Stimulated activated CD8-positive, alpha-beta memory T cell treated with anti-CD3 and anti-CD28 coated beads, Interleukin-7, amount 100 ng/mL, for 24 hours (primary cell): ENCODE data around the gene CUEDC2.
A peak's percentile ranks its signal among the peaks of the same experiment; 100 is the strongest.

Source experiments
- DNase-seq: peaks from one replicate; pipeline ENCODE4 v3.0.0-alpha.2; 2020; ENCODE audit warnings: low read depth

The CUEDC2 gene

DNA sequence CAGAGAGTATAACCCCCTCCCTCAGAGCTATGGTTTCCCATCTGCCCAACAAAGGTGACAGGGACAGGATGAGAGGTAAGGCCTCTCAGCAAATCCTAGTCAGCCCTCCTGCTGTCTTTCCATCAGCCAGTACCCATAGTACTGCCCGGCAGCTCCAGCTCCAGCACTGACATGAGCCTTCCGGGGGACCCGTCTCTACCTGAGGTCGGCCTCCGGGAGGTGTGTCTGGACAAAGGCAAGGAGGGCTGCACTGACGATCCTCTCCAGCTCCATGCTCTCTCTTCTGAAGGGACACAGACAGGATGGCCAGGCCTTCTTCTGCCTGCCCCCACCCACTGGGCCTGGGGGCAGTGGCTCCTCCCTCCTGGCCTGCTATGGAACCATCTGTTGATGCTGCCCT is 7.5 kb downstream of the CUEDC2 start:
- no peak for DNase-seq

DNA sequence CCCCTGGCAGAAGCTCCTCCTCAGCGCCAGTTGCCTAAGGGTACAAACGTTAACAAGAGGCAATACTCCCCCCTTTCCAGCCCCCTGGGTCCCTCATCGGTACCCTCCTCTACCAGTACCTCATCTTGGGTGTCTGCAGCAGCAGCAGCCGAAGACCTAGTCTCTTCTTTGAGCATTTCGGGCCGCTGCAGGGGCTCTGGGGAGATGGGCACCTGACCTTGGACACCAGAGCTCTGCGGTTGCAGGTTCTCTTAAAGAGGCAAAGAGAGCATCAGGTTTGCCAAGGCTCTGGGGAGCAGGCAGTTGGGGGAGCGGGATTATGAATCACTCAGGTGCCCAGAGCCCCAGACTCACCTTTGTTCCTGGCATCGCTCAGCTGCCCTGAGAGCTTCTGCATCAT is 8.2 kb downstream of the CUEDC2 start:
- no peak for DNase-seq

DNA sequence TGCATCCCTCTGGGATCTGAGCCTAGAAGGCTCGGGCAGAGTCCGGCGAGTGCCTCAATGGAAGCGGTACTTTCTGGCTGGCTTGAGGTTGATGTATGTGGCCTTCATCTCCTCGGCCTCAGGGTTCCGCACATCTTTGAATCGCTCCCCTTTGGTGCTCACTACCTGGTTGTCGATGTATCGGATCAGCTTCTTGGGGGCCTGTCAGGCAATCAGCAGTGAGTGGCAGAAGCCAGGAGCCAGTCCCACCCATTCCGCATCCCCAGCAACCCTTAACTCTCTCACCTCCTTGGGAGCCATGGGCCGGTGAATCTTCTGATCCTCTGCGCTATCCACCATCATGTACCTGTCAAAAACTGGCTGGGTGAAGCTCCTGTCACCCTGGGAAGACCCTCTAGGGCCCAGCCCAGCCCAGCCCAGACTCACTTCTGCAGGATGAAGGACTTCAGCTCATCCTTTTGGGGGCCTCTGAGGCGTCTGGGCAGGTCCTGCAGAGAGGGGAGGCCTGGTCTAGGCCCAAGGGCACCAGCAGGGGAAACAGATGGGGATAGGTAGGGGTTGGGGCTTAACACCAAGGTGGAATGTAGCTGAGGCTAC is 8.9 kb downstream of the CUEDC2 start:
- no peak for DNase-seq

DNA sequence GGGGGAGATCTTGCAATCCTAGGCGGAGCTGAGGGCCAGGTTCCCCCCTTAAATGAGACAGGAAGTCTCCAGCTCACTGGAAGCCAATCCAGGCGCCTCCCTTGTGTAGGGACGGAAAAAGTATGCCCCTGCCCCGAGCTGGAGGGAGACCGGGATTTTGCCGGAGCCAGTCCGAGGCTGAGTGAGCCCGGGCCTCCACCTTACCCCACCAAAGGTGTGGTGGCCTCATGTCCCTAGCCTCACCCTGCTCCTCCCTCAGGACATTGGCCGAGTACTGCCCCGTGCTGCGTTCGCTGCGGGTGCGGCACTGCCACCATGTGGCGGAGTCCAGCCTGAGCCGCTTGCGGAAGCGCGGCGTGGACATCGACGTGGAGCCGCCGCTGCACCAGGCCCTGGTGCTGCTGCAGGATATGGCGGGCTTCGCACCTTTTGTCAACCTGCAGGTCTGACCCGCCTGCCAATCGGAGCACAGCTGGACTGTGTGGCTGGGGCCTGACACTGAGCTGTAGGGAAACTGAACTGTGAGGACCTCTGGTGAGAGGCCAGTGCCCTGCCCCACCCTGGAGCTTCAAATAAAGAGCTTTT is 9.7 kb downstream of the CUEDC2 start:
- no peak for DNase-seq

DNA sequence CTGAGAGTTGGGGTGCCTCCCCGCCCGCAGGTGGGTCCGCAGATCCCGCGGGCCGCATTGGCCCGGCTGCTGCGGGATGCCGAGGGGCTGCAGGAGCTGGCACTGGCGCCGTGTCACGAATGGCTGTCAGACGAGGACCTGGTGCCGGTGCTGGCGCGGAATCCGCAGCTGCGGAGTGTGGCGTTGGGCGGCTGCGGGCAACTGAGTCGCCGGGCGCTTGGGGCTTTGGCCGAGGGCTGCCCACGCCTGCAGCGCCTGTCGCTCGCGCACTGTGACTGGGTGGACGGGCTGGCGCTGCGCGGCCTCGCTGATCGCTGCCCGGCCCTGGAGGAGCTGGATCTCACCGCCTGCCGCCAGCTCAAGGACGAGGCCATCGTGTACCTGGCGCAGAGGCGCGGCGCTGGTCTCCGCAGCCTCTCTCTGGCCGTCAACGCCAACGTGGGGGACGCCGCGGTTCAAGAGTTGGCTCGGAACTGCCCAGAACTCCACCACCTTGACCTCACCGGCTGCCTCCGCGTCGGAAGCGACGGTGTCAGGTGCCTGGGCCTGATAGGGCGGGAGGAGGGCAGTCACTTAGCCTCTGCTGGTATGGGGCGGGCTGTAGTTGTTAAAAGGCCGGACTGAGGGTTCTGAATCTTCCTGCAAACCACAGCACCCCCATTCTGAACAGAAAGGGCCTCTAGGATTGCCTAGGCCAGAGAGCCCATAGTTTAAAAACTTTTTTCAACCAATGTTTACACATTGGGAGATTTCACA is 10.4 kb downstream of the CUEDC2 start:
- DNase-seq: no peak

DNA sequence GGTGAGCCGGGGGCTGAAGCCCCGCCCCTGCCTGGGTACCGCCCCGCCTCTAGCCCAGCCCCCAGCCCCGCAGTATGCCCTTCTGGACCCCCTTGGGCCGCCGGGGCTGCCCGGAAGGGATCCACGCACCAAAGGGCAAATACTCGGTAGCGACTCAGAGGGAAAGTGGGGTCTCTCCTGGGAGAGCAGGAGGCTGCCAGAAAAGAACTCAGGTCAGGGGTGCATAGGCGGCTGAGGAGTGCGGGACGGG is 10.9 kb downstream of the CUEDC2 start:
- DNase-seq: no peak

DNA sequence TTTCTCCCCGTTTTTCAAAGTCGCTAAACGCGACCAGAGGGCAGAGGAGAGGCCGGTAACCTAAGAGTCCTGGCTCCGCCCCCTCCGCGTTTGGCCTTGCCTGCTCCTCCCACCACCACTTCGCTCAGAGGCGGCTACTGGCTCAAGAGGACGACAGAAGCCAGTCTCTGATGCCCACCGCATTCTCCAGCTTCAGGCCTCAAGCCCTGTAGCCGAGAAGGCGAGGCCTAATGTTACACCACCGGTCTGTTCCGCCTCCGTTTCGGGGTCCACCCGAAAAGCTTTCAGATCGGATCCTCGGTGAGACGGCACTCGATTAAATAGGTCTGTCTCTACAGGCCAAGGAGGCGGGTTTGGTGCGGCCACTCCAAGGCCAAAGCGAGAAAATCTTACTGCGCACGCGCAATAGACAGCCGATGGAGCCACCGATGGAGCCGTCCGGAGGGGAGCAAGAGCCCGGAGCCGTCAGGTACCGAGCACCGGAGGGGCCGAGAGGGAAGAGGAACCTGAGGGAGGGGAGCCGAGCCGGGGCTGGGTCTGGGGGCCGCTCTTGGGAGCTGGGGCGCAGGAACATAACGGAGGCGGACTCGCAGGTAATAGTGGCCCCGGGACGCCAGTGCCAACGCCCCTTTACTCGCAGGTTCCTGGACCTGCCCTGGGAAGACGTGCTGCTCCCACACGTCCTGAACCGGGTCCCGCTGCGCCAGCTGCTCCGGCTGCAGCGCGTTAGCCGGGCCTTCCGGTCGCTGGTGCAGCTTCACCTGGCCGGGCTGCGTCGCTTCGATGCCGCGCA is 11.5 kb downstream of the CUEDC2 start, which contains the start of gene FBXL15:
Gene FBXL15, plus strand, starts transcription at position 123 of the 793 bp plus-strand sequence. Its CDS starts 294 bp downstream, at position 417.
- DNase-seq: peak; percentile 95

DNA sequence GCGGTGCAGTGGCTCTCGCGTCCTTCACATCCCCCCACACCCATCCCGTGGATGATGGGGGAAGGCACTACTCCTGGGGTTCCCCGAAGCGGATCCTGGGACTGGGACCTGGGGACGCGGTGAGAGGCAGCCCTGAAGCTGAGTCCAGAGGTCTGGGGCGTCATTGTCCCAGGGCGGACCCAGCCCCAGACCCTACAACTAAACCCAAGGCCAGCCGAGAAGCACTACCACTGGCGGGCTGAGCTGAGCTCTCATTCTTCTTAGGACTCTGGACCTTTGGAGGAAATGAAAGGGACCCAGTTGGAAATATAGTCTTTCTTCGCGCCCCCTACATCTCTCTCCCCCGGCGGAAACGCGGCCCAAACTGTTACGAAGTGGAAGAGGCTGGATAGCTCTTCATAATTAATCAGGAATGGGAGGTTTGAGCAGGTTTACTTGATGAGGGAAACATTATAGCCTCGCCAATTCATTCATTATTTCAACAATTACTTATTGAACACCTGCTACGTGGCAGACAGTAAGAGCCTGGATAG is 12.1 kb downstream of the CUEDC2 start:
- no peak for DNase-seq

DNA sequence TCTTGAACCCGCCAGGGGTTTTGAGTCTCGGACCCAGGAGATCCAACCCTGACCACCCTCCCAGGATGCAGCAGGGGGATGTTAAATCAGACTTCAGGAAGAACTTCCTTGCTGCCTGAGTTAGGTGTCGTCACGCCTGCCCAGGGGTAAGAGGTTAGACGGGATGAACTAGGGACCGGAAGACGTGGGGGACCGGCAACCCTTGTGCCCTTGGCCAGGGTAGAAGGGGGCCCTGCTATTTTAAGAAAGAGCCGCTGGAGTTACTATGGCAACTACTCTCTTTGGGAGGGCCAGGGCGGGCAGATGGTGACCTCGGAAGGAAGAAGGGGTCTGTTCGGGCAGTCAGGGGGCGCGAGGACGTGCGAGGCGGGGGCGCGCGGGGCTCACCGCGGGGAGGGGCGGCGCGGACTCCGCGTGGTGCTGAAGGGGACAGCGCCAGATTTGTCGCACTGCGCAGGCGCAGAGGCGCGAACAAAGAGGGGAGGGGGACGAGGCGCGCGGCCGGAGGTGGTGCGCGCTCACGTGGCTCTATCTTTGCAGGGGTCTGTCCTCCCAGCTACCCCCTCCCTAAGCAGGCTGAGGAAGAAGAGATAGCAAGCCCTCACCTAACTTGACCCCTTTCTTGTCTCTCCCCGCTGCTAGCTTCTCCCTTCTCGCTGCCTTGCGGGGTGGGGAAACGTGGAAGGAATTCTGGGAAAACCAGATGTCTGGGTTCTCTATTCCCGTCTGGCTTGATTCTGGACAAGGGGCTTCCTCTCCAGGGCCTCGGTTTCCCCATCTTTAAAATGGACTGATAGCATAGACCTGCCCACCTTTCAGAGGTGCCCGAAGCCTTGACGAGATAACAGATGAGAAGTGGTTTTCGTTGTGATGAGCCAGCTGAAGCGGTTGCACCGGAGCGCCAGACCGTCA is 12.8 kb downstream of the CUEDC2 start:
- DNase-seq: no peak

DNA sequence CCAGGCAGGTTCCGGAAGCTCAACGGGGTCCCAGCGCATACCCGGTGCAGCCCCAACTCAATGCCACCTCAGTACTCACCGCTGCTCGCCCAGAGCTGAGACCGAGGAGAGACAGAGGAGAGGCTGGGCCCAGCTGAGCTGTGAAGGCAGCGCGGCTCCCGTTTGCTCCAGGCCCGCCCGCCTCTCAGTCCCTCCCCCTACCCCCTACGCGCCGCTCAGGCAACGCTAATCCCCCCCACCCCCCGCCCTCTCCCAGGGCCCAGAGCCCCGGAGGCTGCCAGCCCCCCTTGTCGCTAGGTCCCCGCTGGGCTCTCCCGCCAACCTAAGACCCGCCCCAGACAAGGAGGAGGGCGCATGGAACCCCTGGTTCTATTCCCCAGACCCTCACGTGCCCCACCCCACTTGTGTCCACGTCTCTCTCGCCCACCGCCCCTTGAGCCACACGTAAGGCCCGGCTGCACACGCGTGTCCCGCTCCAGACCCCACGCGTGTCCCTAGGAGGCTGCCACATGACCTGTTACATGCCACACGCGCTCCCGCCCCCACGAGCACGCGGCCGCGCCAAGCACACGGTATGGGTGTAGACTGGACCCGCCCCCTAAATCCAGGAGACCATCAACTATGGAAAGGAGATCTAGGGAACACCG is 13.6 kb downstream of the CUEDC2 start, which contains the start of gene PSD:
Gene PSD, minus strand, starts transcription at position 164 of the 647 bp plus-strand sequence. CDS start 1,747 bp downstream, outside the sequence.
- DNase-seq: no peak

DNA sequence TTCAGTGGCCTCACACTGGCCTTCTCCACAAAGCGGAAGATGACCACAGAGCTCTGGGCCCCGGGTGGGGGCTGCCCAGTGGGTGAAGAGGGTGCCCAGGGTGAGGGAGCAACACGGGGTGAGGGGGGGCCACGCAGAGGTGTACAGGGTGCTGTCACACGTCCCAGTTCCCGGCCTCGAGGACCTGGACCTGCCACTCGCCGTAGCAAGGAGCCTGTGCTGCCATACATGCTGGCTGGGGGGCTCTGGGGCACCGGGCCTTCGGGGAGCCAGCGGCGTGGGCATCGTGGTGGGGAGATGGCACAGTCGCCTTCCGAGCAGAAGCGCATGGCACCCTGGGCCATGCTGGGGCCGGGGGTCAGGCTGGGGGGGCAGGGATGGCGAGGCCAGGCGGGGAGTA is 15.7 kb downstream of the CUEDC2 start:
- no peak for DNase-seq

DNA sequence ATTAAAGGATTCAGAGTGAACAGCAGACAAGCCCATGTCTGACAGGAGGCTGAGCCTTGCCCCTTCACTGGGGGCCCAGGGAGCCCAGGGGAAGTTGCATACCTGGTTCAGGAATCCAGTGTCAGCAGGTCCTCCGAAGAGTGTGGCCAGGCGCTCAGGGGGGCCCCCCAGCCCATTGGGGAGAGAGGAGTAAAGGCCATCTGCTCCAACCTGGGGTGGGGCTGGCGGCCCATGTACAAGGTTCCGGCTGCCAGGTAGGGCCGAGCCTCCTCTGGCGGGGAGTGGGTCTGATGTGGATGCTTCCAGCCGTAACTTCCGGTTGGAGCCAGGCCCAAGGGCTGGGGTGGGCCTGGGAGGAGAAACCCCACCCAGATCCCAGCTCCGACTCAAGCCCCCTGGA is 16.1 kb downstream of the CUEDC2 start:
- no peak for DNase-seq

DNA sequence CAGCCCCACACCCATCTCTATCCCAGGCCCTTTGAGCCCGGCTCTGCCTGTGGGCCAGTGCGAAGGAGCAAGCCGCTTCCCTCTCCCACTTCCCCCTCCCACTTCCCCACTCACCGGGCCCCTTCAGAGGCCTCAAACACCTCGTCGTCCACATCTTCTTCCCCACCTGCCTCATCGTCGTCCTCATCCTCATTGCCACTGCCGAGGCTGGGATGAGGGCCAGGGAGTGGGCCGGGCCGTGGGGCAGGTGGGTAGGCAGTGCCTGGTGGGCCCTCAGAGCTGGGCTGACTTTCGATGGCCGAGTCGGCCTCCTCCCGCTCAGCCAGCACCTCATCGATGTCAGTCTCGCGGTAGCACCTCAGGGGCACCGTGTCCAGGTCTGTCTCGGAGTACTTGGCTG is 17.6 kb downstream of the CUEDC2 start:
- no peak for DNase-seq

DNA sequence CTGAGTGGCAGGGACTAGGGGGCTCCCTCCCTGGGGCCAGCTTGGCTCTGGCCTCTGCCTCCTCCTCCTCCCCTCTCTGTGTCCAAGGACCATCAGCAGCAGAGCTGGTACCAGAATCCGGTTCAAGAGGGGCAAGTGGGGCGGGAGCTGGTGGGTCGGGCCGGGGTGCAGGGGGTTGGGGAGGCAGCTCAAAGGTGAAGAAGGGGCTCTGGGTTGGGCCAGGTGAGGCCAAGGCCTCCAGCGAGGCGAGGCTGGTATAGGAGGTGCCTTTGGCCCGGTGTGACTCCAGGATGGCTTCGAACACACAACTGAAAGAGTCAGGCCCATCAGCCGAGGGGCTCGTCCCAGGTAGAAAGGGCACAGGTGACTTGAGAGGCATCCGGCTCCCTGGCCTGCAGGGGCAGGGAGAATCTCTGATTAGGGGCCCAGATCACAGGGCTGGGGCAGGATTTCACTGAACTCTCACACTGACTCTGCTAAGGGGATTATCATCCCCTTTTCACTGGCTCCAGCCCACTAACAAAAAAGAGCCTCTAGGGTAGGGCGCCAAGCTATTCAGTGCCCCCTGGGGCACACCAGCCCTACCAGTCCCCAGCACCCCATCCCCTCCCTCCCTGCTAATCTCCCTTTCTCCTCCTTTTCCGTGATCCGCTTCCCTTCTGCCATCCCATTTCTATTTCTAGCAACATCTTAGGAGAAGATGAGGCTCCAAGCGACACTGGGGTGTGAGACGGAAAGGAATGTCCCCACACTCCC is 18.4 kb downstream of the CUEDC2 start:
- DNase-seq: no peak

DNA sequence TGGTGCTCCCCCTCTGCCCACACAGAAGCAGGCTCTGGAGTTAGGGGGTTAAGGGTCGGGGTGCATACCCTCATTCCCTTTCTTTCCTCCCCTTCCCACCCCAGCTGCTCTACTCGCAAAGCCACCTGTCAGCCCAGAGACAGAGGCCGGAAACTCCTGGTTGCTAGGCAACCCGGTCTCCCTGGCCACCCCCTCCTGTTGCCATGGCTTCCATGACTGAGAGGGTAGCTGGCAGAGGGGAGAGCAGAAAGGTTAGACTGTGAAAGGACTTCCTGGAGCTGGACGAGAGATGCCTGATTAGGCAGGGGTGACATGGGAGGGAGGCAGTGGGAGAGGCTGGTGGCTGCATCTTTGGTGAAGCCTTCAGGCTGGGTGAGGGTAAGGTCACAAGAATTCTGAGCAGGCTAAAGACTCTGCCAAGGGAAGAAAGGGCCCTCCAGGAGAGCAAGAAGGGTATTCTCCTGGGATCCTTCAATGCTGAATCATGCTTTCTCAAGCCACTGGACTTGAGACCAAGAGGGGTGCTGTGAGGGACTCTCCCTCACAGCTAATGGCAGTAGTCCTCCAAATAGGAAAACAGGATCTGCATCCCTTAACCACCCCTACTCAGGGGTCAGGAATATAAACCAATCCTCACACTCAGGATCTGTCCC is 19.2 kb downstream of the CUEDC2 start:
- DNase-seq: no peak

DNA sequence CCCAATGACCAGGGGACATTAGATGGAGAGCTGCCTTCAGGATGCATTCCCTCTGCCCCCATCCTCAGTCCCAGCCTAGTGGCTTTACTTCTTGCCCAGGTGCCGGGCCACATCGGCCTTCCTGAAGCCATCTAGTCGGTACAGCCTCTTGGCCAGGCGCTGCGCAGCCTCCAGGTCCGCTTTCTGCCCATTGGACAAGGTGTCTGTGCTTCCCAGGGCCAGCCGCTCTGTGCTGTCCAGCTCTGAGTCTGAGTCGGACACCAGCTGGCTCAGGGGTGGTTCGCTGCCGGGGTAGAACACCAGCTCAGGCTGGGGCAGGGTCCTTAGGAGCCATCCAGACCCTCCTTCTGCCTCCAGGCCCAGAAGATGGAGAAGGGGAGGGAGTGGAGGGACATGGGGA is 20.1 kb downstream of the CUEDC2 start:
- no peak for DNase-seq

DNA sequence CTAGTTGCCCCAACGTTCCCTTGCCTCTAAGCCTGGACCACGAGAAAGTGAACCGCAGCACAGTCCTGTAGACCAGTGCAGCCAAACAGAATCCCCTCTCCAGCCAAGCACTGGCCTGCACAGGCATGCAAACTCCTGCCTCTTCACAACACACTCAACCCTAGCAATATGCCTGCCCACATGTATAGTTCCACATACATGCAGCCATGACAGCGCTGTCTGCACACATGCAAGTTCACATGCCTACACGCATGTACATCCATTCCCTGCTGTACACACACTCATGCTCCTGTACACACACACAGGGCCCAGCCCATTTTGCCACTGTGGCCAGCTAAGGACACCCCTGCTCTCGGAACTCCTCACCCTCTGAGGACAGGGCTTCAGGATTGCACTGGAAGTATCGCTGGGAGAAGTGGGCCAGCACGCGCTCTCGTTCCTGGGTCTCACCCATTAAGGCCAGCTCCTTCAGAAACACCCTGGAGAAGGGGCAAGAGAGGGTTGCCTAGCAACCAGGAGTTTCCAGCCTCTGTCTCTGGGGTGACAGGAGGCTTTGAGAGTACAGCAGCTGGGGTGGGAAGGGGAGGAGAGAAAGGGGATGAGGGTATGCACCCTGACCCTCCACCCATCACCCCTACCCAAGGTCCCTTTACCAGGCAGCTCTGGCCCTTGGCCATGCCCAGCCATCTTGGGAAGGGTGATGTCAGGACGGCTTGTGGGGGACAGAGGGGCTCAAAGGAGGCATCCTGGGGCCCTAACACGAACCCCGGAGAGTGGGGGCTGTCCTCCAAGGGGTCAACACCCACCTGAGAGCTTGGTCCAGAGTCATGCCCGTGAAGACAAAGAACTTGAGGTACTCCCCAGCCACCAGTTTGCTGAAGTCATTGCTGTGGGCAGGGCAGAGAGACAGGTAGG is 20.8 kb downstream of the CUEDC2 start:
- no peak for DNase-seq

DNA sequence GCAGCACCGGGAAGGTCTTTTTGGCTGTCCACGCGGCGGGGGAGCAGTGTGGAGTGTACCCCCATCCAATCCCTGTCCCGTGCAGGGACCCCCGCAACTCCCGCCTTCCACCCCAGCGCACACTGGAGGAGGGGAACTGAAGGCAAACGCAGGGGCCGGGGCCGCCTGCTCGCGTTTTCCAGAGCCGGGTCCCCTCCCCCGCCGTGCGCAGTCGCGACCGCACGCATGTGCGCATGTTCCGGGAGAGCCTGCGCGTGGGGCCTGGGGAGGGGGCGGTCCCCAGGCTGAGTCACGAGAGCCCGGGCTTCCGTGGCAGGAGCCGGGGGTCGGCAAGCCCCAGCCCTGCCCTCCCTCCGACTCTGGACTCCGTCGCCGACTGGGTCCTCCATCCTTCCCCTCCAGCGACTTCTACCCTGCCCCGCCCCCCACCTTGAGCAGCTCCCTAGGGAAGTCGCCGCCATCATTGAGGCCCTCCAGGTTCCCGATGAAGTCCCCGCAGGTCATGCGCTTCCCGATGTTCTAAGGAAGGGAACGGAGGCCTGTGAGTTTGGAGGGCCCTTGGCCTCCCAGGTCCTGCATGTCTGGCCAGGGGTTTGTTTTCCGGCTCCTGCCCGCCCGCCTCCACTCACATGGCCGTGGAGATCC is 21.8 kb downstream of the CUEDC2 start:
- no peak for DNase-seq
